ENCODE measurements around the gene DYRK2.

GRCh38 chr12:67694306-67694900 lies 45.9 kb downstream of the DYRK2 start:
- TF ChIP-seq CTCF (IDR thresholded peaks at IDR 0.05; ENCODE audit: extremely low read depth in 1 of 2, insufficient read depth in 1 of 2, low read depth in 1 of 2, low read length in 2 of 2) (no peak), POLR2A (IDR thresholded peaks at IDR 0.05; ENCODE audit: low read depth, low read length) (no peak), EZH2 (IDR thresholded peaks at IDR 0.05; ENCODE audit: borderline replicate concordance, low read depth, low read length, severe bottlenecking) (no peak), GATA2 (IDR thresholded peaks at IDR 0.05; ENCODE audit: insufficient read depth, insufficient read length, low read depth, low read length) (no peak)
- TF ChIP-seq, protein P1, sequence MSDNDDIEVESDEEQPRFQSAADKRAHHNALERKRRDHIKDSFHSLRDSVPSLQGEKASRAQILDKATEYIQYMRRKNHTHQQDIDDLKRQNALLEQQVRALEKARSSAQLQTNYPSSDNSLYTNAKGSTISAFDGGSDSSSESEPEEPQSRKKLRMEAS (IDR thresholded peaks at IDR 0.05; ENCODE audit: insufficient read depth, insufficient read length): no peak
